Measurements from ENCODE around the gene TM2D3.

GRCh38 chr15:101614761-101615160 lies 37.4 kb downstream of the TM2D3 start:
- TF ChIP-seq CTCF (IDR thresholded peaks at IDR 0.05; ENCODE audit: insufficient read depth, low read length) (no peak), SPI1 (IDR thresholded peaks at IDR 0.05; ENCODE audit: borderline replicate concordance, low read depth) (no peak), POLR2AphosphoS5 (IDR thresholded peaks at IDR 0.05; ENCODE audit: low read depth) (no peak), GABPA (IDR thresholded peaks at IDR 0.05; ENCODE audit: low read depth) (no peak)

Measured in HL-60 (cell line).